ENCODE measurements around the gene ABCA1. TPM values are rescaled to one million over a fixed set of nuclear protein-coding genes. Genes with fewer than 3 reads are reported as not detected.

ABCA1 gene
- total RNA-seq, 1 experiment from 2014 or later, result 2.3 TPM

- Histone ChIP-seq H3K4me1 (ENCODE audit: insufficient read depth, low read length) (peaks cover 13% of the 10 kb centered on the region), H2AFZ (ENCODE audit: low read length) (peak within 1 kb of the TSS; percentile 98), H3K9ac (ENCODE audit: low read length) (peak within 1 kb of the TSS; percentile 90), H3K36me3 (ENCODE audit: low read depth, low read length) (no peaks in the 10 kb centered on the region), H3K9me2 (replicated peaks; ENCODE audit: low read length) (no peaks in the 10 kb centered on the region), H3K79me2 (ENCODE audit: low read length) (peaks cover 15% of the 10 kb centered on the region), H3K27ac (ENCODE audit: low read length) (peak within 1 kb of the TSS; percentile 76), H3K4me3 (ENCODE audit: low read length) (peak within 1 kb of the TSS; percentile 88), H3F3A (ENCODE audit: low read length, unreplicated experiment) (no peaks in the 10 kb centered on the region), H3K27me3 (ENCODE audit: low read length) (no peaks in the 10 kb centered on the region), H4K20me1 (ENCODE audit: low read length) (no peaks in the 10 kb centered on the region), H3K4me2 (ENCODE audit: low read length) (peak within 1 kb of the TSS; percentile 85), H3K9me3 (ENCODE audit: low read length) (no peaks in the 10 kb centered on the region)
- intact Hi-C loops (cut with micrococcal nuclease), result no loop called here
- ChIA-PET POLR2A (ENCODE audit: unreplicated experiment) (interaction anchor here (0.6 kb wide), 1 partner anchor 83 kb away, joined by 3 read pairs; no protein-coding TSS in a partner anchor), CTCF (interaction anchor here (0.6 kb wide), 1 partner anchor 11 kb away, joined by 14 read pairs; no protein-coding TSS in a partner anchor)
- ATAC-seq, result peak; percentile 86
- TSS peak; percentile 63 for BruUV-seq (replicated peaks)
- TF ChIP-seq CTCF (conservative IDR thresholded peaks at IDR 0.05; ENCODE audit: low read depth, low read length) (no peak), EZH2 (IDR thresholded peaks at IDR 0.05; ENCODE audit: low read length, unreplicated experiment) (no peak), EZH2phosphoT487 (IDR thresholded peaks at IDR 0.05; ENCODE audit: borderline replicate concordance, low read length) (no peak)
- DNase-seq, result peak; percentile 62
These were observed 180.2 kb downstream of the ABCA1 start, which contains the start of gene NIPSNAP3A for GRCh38 chr9:104747565-104748358. Gene NIPSNAP3A (plus strand): TSS chr9:104747683. CDS start chr9:104747793, 110 bp downstream.

GRCh38 chr9:104747245-104747564, 180.8 kb downstream of the ABCA1 start:
- Histone ChIP-seq H3K4me1 (ENCODE audit: insufficient read depth, low read length) (peaks cover 13% of the 10 kb centered on the region), H3K79me2 (ENCODE audit: low read length) (peaks cover 15% of the 10 kb centered on the region), H3K27ac (ENCODE audit: low read length) (peak overlapping the region; percentile 76), H2AFZ (ENCODE audit: low read length) (peak overlapping the region; percentile 98), H3K9me3 (ENCODE audit: low read length) (no peaks in the 10 kb centered on the region), H3K9me2 (replicated peaks; ENCODE audit: low read length) (no peaks in the 10 kb centered on the region), H3F3A (ENCODE audit: low read length, unreplicated experiment) (no peaks in the 10 kb centered on the region), H4K20me1 (ENCODE audit: low read length) (no peaks in the 10 kb centered on the region), H3K36me3 (ENCODE audit: low read depth, low read length) (no peaks in the 10 kb centered on the region), H3K9ac (ENCODE audit: low read length) (peak overlapping the region; percentile 90), H3K27me3 (ENCODE audit: low read length) (no peaks in the 10 kb centered on the region), H3K4me2 (ENCODE audit: low read length) (peak overlapping the region; percentile 85), H3K4me3 (ENCODE audit: low read length) (peak overlapping the region; percentile 88)
- CTCF ChIA-PET, result no interaction called here
- ATAC-seq (peak; percentile 31), DNase-seq (peak; percentile 5)
- POLR2A ChIA-PET (ENCODE audit: unreplicated experiment), result interaction anchor here (0.6 kb wide), 1 partner anchor 83 kb away, joined by 3 read pairs; no protein-coding TSS in a partner anchor
- TSS peak; percentile 75 for BruUV-seq (replicated peaks)
- TF ChIP-seq CTCF (conservative IDR thresholded peaks at IDR 0.05; ENCODE audit: low read depth, low read length), result no peak
- TF ChIP-seq EZH2 (IDR thresholded peaks at IDR 0.05; ENCODE audit: low read length, unreplicated experiment), result no peak
- no peak for TF ChIP-seq EZH2phosphoT487 (IDR thresholded peaks at IDR 0.05; ENCODE audit: borderline replicate concordance, low read length)
- intact Hi-C loops (cut with micrococcal nuclease), result no loop called here

GRCh38 chr9:104746798-104747197, 181.2 kb downstream of the ABCA1 start:
- no peaks in the 10 kb centered on the region for H3F3A ChIP-seq (ENCODE audit: low read length, unreplicated experiment)
- no peaks in the 10 kb centered on the region for H3K9me2 ChIP-seq (replicated peaks; ENCODE audit: low read length)
- H3K36me3 ChIP-seq (ENCODE audit: low read depth, low read length), result no peaks in the 10 kb centered on the region
- H3K27ac ChIP-seq (ENCODE audit: low read length), result no peak overlapping the region
- ATAC-seq (no peak), DNase-seq (no peak)
- peak overlapping the region; percentile 85 for H3K4me2 ChIP-seq (ENCODE audit: low read length)
- H3K4me3 ChIP-seq (ENCODE audit: low read length), result peak overlapping the region; percentile 88
- intact Hi-C loops (cut with micrococcal nuclease), result no loop called here
- peak overlapping the region; percentile 90 for H3K9ac ChIP-seq (ENCODE audit: low read length)
- peak overlapping the region; percentile 98 for H2AFZ ChIP-seq (ENCODE audit: low read length)
- no peaks in the 10 kb centered on the region for H4K20me1 ChIP-seq (ENCODE audit: low read length)
- ChIA-PET CTCF (no interaction called here), POLR2A (ENCODE audit: unreplicated experiment) (interaction anchor here (0.6 kb wide), 2 partner anchors 82 to 656 kb away, joined by 3 read pairs; no protein-coding TSS in a partner anchor)
- H3K4me1 ChIP-seq (ENCODE audit: insufficient read depth, low read length), result peaks cover 13% of the 10 kb centered on the region
- H3K79me2 ChIP-seq (ENCODE audit: low read length), result peaks cover 15% of the 10 kb centered on the region
- no peaks in the 10 kb centered on the region for H3K27me3 ChIP-seq (ENCODE audit: low read length)
- no peaks in the 10 kb centered on the region for H3K9me3 ChIP-seq (ENCODE audit: low read length)
- no TSS peak for BruUV-seq (replicated peaks)
- TF ChIP-seq EZH2 (IDR thresholded peaks at IDR 0.05; ENCODE audit: low read length, unreplicated experiment) (no peak), EZH2phosphoT487 (IDR thresholded peaks at IDR 0.05; ENCODE audit: borderline replicate concordance, low read length) (no peak), CTCF (conservative IDR thresholded peaks at IDR 0.05; ENCODE audit: low read depth, low read length) (no peak)

Data from PC-3 (cell line).